Loucy (cell line): ENCODE results near the gene COX6B2.

Experiments
- H2AFZ ChIP-seq: fragments of 200-600 bp; sonication (generic); 2 replicates; pipeline ENCODE4 v1.6.0; 2016; ENCODE audit warnings: antibody characterized with exemption, mild to moderate bottlenecking, low read length, moderate library complexity
- H3F3A ChIP-seq: fragments of 200-600 bp; 2 replicates; pipeline ENCODE4 v1.6.0; 2016; ENCODE audit warnings: antibody characterized with exemption, low read depth, mild to moderate bottlenecking
- H3K27me3 ChIP-seq: fragments of 200-600 bp; sonication (generic); 2 replicates; pipeline ENCODE4 v1.6.1; 2014; ENCODE audit warnings: low read length, mild to moderate bottlenecking; ENCODE audit not compliant: insufficient read depth, poor library complexity, severe bottlenecking
- H3K36me3 ChIP-seq: fragments of 200-600 bp; sonication (generic); 2 replicates; pipeline ENCODE4 v1.6.1; 2016; ENCODE audit warnings: low read length; ENCODE audit not compliant: insufficient read depth
- H3K4me1 ChIP-seq: fragments of 200-600 bp; sonication (generic); 2 replicates; pipeline ENCODE4 v1.5.1; 2014; ENCODE audit warnings: low read length, mild to moderate bottlenecking; ENCODE audit not compliant: insufficient read depth, poor library complexity, severe bottlenecking
- H3K4me2 ChIP-seq: fragments of 200-600 bp; sonication (generic); 2 replicates; pipeline ENCODE4 v1.6.0; 2014; ENCODE audit warnings: antibody characterized with exemption, low read length, low read depth, mild to moderate bottlenecking; ENCODE audit not compliant: poor library complexity, severe bottlenecking
- H3K4me3 ChIP-seq: fragments of 200-600 bp; sonication (generic); 2 replicates; pipeline ENCODE4 v1.5.1; 2014; ENCODE audit warnings: low read length, mild to moderate bottlenecking, mixed read lengths; ENCODE audit not compliant: poor library complexity, severe bottlenecking
- H3K79me2 ChIP-seq: fragments of 200-600 bp; sonication (generic); 2 replicates; pipeline ENCODE4 v1.6.1; 2014; ENCODE audit warnings: low read length; ENCODE audit not compliant: insufficient read depth
- H3K9ac ChIP-seq: fragments of 200-600 bp; sonication (generic); 2 replicates; pipeline ENCODE4 v1.6.0; 2014; ENCODE audit warnings: mild to moderate bottlenecking, low read depth, low read length, moderate library complexity; ENCODE audit not compliant: poor library complexity, severe bottlenecking
- H3K9me2 ChIP-seq: fragments of 200-600 bp; sonication (generic); replicated peaks from 2 replicates; pipeline ENCODE4 v1.6.1; 2016; ENCODE audit warnings: low read depth, low read length, mixed read lengths
- H3K9me3 ChIP-seq: fragments of 200-600 bp; sonication (generic); 2 replicates; pipeline ENCODE4 v1.6.1; 2014; ENCODE audit warnings: mild to moderate bottlenecking, antibody characterized with exemption, low read length, low read depth; ENCODE audit not compliant: insufficient read depth
- H4K20me1 ChIP-seq: fragments of 200-600 bp; sonication (generic); 2 replicates; pipeline ENCODE4 v1.6.0; 2014; ENCODE audit warnings: antibody characterized with exemption, low read length, mild to moderate bottlenecking; ENCODE audit not compliant: insufficient read depth, poor library complexity, severe bottlenecking
- CTCF ChIP-seq: fragments of 200-600 bp; sonication (generic); conservative IDR thresholded peaks from 2 replicates; pipeline ENCODE4 v1.5.1; 2014; ENCODE audit warnings: mild to moderate bottlenecking, antibody characterized with exemption, low read length
- EZH2phosphoT487 ChIP-seq: fragments of 200-600 bp; IDR thresholded peaks from 2 replicates; pipeline ENCODE4 v1.6.1; 2018; ENCODE audit warnings: antibody characterized with exemption, mild to moderate bottlenecking, moderate library complexity, borderline replicate concordance

The COX6B2 gene

GRCh38 chr19:55309448-55309847, 45.1 kb downstream of the COX6B2 start:
- H3K9ac ChIP-seq: no peak overlapping the region
- peaks cover 5% of the 10 kb centered on the region for H3K4me1 ChIP-seq

DNA sequence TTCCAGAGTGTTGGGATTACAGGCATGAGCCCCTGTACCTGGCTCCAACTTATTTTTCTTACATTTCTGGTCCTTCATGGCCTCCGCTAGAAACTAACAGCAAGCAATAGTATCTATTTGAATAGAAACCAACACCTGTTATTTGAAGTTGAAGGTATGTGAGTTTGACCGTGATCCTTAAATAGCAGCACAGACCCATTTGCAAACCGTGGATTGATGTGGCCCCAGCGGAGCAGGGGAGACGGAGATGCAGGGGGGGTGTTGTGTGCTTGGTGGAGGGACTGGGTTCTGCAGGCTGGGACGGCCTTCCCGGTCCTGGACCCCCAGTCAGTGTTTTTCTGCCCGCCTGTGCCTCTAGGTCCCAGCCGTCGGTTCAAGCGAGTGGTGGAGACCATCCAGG, 46.2 kb downstream of the COX6B2 start:
- no peak for TF ChIP-seq CTCF
- TF ChIP-seq EZH2phosphoT487: no peak
- Histone ChIP-seq H3K9ac (no peak overlapping the region), H2AFZ (no peak overlapping the region), H3K9me2 (no peaks in the 10 kb centered on the region), H3K27me3 (no peaks in the 10 kb centered on the region), H3K4me2 (no peak overlapping the region), H4K20me1 (no peaks in the 10 kb centered on the region), H3K36me3 (no peaks in the 10 kb centered on the region), H3K79me2 (no peaks in the 10 kb centered on the region), H3F3A (no peaks in the 10 kb centered on the region), H3K4me1 (peaks cover 5% of the 10 kb centered on the region), H3K4me3 (no peak overlapping the region), H3K9me3 (no peaks in the 10 kb centered on the region)

More at GRCh38 chr19:55309448-55309847, 45.1 kb downstream of the COX6B2 start:
- Histone ChIP-seq H3F3A (no peaks in the 10 kb centered on the region), H4K20me1 (no peaks in the 10 kb centered on the region), H3K4me3 (no peak overlapping the region), H3K9me2 (no peaks in the 10 kb centered on the region), H3K27me3 (no peaks in the 10 kb centered on the region), H3K4me2 (no peak overlapping the region), H3K9me3 (no peaks in the 10 kb centered on the region), H3K36me3 (no peaks in the 10 kb centered on the region), H3K79me2 (no peaks in the 10 kb centered on the region), H2AFZ (no peak overlapping the region)
- no peak for TF ChIP-seq CTCF
- TF ChIP-seq EZH2phosphoT487: no peak

- H3K79me2 ChIP-seq: no peaks in the 10 kb centered on the region
- H2AFZ ChIP-seq: no peak overlapping the region
- no peaks in the 10 kb centered on the region for H4K20me1 ChIP-seq
- no peaks in the 10 kb centered on the region for H3K9me2 ChIP-seq
- H3K4me2 ChIP-seq: no peak overlapping the region
- TF ChIP-seq CTCF: no peak
- TF ChIP-seq EZH2phosphoT487: no peak
- H3F3A ChIP-seq: no peaks in the 10 kb centered on the region
- H3K4me1 ChIP-seq: peaks cover 5% of the 10 kb centered on the region
- H3K36me3 ChIP-seq: no peaks in the 10 kb centered on the region
- H3K4me3 ChIP-seq: no peak overlapping the region
- no peak overlapping the region for H3K9ac ChIP-seq
- H3K27me3 ChIP-seq: no peaks in the 10 kb centered on the region
- no peaks in the 10 kb centered on the region for H3K9me3 ChIP-seq
These were observed 47.8 kb downstream of the COX6B2 start for GRCh38 chr19:55306712-55307111.
